Activated naive CD8-positive, alpha-beta T cell (primary cell): ENCODE results near the gene MED23.
"Not testable (repeated sequence)": the region's sequence is repeated elsewhere in the genome, so short reads cannot be mapped to it uniquely, and the experiment has no call there.

ENCODE experiments used
- H3K27ac Mint-ChIP-seq: one replicate; pipeline ENCODE4 v1.8.0; 2021; ENCODE audit warnings: mixed read lengths
- H3K27me3 Mint-ChIP-seq: one replicate; pipeline ENCODE4 v1.8.0; 2021; ENCODE audit warnings: mixed read lengths
- H3K36me3 Mint-ChIP-seq: one replicate; pipeline ENCODE4 v1.8.0; 2021; ENCODE audit warnings: mixed read lengths
- H3K4me1 Mint-ChIP-seq: one replicate; pipeline ENCODE4 v1.8.0; 2021; ENCODE audit warnings: low read depth, mixed read lengths
- H3K4me3 Mint-ChIP-seq: one replicate; pipeline ENCODE4 v1.8.0; 2021; ENCODE audit warnings: mild to moderate bottlenecking, mixed read lengths
- H3K9me3 Mint-ChIP-seq: one replicate; pipeline ENCODE4 v1.8.0; 2021; ENCODE audit warnings: low read depth, mixed read lengths

MED23 gene

GRCh38 chr6:131568726-131569125, 59.3 kb downstream of the MED23 start:
- H3K27ac Mint-ChIP-seq: no peak overlapping the region
- no peaks in the 10 kb centered on the region for H3K9me3 Mint-ChIP-seq
- H3K27me3 Mint-ChIP-seq: no peaks in the 10 kb centered on the region
- peaks cover 21% of the 10 kb centered on the region for H3K36me3 Mint-ChIP-seq
- no peak overlapping the region for H3K4me3 Mint-ChIP-seq
- H3K4me1 Mint-ChIP-seq: no peaks in the 10 kb centered on the region

GRCh38 chr6:131565056-131565455, 63.0 kb downstream of the MED23 start:
- H3K4me3 Mint-ChIP-seq: no peak overlapping the region
- H3K36me3 Mint-ChIP-seq: peaks cover 8% of the 10 kb centered on the region
- no peaks in the 10 kb centered on the region for H3K4me1 Mint-ChIP-seq
- H3K27ac Mint-ChIP-seq: no peak overlapping the region
- no peaks in the 10 kb centered on the region for H3K27me3 Mint-ChIP-seq
- H3K9me3 Mint-ChIP-seq: peaks cover 5% of the 10 kb centered on the region

- no peak overlapping the region for H3K27ac Mint-ChIP-seq
- H3K36me3 Mint-ChIP-seq: peaks cover 8% of the 10 kb centered on the region
- H3K9me3 Mint-ChIP-seq: peaks cover 5% of the 10 kb centered on the region
- H3K4me1 Mint-ChIP-seq: no peaks in the 10 kb centered on the region
- no peak overlapping the region for H3K4me3 Mint-ChIP-seq
- no peaks in the 10 kb centered on the region for H3K27me3 Mint-ChIP-seq
These were observed 65.9 kb downstream of the MED23 start for GRCh38 chr6:131561925-131562707.

DNA sequence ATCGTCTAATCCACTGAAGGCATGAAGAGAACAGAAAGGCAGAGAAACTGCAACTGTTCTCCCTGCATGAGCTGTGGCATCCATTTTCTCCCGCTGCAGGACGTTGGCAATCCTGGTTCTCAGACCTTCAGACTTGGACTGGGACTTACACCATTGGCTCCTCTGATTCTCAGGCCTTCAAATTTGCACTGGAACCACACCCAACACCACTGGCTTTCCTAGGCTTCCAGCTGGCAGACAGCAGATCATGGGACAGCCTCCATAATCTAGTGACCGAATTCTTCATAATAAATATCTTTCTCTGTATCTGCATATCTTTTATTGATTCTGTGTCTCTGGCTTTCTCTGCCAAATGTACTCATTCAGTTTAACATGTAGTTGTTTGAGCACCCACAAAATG, 69.1 kb downstream of the MED23 start:
- H3K36me3 Mint-ChIP-seq: peaks cover 6% of the 10 kb centered on the region
- H3K4me1 Mint-ChIP-seq: no peaks in the 10 kb centered on the region
- no peak overlapping the region for H3K4me3 Mint-ChIP-seq
- no peaks in the 10 kb centered on the region for H3K27me3 Mint-ChIP-seq
- H3K9me3 Mint-ChIP-seq: peaks cover 5% of the 10 kb centered on the region
- no peak overlapping the region for H3K27ac Mint-ChIP-seq

DNA sequence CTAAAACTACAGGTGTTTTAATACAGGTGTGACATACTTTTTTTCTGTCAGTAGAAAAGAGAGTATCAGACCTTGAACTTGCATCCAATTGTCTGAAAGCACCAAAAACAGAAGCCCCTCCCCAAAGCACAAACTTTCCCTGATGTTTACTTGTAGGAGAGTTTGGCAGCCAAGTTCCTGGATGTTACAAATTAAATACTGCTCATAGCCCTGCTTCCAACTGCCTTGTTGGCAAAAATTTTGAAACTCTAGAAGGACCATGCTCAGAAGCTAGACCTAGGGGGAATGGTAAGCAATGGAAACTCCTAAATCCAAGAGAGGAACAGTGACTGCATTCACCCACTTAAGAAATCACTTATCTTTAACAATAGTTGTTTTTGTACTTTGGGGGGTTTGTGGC, 72.0 kb downstream of the MED23 start:
- Mint-ChIP-seq H3K9me3 (peaks cover 5% of the 10 kb centered on the region), H3K4me1 (no peaks in the 10 kb centered on the region), H3K4me3 (no peak overlapping the region), H3K36me3 (peaks cover 4% of the 10 kb centered on the region), H3K27me3 (no peaks in the 10 kb centered on the region), H3K27ac (no peak overlapping the region)

DNA sequence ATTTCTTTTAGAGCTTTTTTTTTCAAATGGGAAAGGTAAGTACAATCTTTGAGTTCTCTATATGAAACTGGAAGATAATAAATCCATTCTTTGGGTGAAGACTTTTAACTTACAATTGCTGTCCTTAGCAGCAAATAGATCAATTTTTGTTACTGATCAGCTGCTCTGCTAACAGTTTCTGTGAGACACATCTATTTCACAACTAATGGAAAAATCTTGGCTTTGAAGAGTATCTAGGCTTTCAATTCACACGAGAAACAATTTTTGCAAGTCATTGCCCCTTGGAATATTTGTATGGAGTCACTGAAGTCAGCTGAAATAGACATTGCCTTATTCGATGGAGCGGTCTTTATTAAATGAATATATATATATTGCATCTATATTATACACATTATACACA, 75.5 kb downstream of the MED23 start:
- no peaks in the 10 kb centered on the region for H3K4me1 Mint-ChIP-seq
- no peak overlapping the region for H3K27ac Mint-ChIP-seq
- H3K27me3 Mint-ChIP-seq: no peaks in the 10 kb centered on the region
- no peaks in the 10 kb centered on the region for H3K36me3 Mint-ChIP-seq
- no peaks in the 10 kb centered on the region for H3K9me3 Mint-ChIP-seq
- no peak overlapping the region for H3K4me3 Mint-ChIP-seq

DNA sequence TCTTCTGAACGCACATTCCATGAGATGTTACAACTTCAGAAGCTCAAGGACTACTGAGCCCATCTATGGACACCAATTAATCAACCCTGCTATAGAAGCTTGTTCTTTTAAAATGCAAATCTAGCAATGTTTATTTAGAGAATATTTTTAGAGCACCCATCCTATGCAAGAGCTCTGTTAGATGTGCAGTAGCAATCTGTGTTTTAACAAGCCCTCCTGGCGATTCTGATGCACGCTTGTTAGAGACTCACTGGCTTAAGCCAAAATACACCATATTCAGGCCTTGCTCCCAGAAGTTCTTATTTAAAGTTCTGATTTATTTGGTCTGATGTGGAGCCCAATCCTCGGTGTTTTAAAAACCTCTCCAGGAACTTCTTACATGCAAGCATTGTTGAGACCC, 76.1 kb downstream of the MED23 start:
- no peak overlapping the region for H3K4me3 Mint-ChIP-seq
- no peaks in the 10 kb centered on the region for H3K4me1 Mint-ChIP-seq
- H3K9me3 Mint-ChIP-seq: no peaks in the 10 kb centered on the region
- no peak overlapping the region for H3K27ac Mint-ChIP-seq
- no peaks in the 10 kb centered on the region for H3K36me3 Mint-ChIP-seq
- H3K27me3 Mint-ChIP-seq: no peaks in the 10 kb centered on the region

DNA sequence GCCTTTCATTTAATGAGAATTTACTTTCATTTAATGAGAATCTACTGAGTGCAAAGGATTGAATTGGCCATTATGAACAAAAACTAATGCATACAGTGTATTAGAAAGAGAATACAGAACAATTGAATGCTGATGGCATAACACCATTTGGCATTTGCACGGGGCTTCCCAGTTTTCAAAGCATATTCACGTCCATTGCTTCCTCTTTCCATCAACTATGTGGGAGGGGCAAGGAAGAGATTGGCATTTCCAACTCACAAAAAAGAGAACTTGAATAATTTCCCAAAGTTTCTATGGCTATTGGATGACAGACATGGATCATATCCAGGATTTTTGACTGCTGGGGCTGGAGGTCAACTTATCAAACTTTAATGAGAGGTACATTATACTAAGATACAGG, 78.2 kb downstream of the MED23 start:
- H3K4me1 Mint-ChIP-seq: no peaks in the 10 kb centered on the region

DNA sequence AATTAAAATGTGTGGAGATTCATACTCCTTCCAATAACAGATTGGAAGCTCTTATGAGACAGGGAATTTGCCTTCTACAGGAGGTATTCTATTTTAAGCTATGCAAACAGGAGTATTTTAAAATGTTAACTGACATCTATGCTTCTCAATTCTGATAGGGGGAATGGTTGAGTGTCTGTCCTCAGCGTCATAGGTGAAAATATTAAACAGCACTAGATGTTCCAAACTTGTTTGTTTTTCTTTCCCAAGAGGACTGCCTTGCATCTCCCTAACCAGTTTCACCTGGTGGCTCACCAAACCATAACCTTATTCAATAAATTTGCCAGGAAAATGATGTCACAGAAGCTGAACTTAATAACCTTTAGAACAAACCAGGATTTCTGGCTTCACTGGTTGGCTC, 79.6 kb downstream of the MED23 start:
- Mint-ChIP-seq H3K27ac (no peak overlapping the region), H3K27me3 (no peaks in the 10 kb centered on the region), H3K36me3 (no peaks in the 10 kb centered on the region), H3K9me3 (no peaks in the 10 kb centered on the region), H3K4me3 (no peak overlapping the region), H3K4me1 (no peaks in the 10 kb centered on the region)

More for the DNA sequence above, 78.2 kb downstream of the MED23 start:
- Mint-ChIP-seq H3K36me3 (no peaks in the 10 kb centered on the region), H3K27ac (no peak overlapping the region), H3K4me3 (no peak overlapping the region), H3K27me3 (no peaks in the 10 kb centered on the region), H3K9me3 (no peaks in the 10 kb centered on the region)

GRCh38 chr6:131547488-131547887, 80.6 kb downstream of the MED23 start:
- H3K36me3 Mint-ChIP-seq: no peaks in the 10 kb centered on the region
- no peaks in the 10 kb centered on the region for H3K9me3 Mint-ChIP-seq
- no peaks in the 10 kb centered on the region for H3K4me1 Mint-ChIP-seq
- no peaks in the 10 kb centered on the region for H3K27me3 Mint-ChIP-seq
- H3K4me3 Mint-ChIP-seq: no peak overlapping the region
- no peak overlapping the region for H3K27ac Mint-ChIP-seq

DNA sequence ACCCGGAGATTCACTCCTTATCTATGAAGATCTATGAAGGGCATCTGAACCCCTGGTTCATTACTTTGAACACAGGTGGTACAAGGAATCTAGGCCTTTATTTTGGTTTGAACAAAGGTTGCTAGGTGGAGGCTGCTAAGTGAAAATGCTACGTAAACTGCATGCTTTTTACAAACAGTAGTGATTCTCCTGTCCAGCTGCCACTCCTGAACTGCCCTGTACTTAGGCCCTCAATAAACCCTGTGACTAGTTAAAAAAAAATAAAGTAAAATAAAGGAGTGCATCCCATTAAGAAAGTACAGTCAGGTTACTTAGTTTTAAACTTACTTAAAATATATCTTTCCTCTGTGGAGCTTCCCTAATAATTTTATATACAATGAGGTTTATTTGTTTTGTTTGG, 82.7 kb downstream of the MED23 start:
- no peaks in the 10 kb centered on the region for H3K36me3 Mint-ChIP-seq
- no peaks in the 10 kb centered on the region for H3K4me1 Mint-ChIP-seq
- no peak overlapping the region for H3K27ac Mint-ChIP-seq
- H3K9me3 Mint-ChIP-seq: no peaks in the 10 kb centered on the region
- H3K27me3 Mint-ChIP-seq: no peaks in the 10 kb centered on the region
- H3K4me3 Mint-ChIP-seq: no peak overlapping the region

DNA sequence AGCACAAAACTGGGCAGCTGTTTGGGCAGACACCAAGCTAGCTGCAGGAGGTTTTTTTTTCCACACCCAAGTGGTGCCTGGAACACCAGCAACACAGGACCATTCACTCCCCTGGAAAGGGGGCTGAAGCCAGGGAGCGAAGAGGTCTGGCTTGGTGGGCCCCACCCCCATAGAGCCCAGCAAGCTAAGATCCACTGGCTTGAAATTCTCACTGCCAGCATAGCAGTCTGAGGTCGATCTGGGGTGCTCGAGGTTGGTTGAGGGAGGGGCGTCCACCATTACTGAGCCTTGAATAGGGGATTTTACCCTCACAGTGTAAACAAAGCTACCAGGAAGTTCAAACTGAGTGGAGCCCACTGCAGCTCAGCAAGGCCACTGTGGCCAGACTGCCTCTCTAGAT, 89.4 kb downstream of the MED23 start:
- not testable (repeated sequence) for H3K4me3 Mint-ChIP-seq, H3K27me3 Mint-ChIP-seq, H3K27ac Mint-ChIP-seq, H3K9me3 Mint-ChIP-seq, H3K36me3 Mint-ChIP-seq, H3K4me1 Mint-ChIP-seq

DNA sequence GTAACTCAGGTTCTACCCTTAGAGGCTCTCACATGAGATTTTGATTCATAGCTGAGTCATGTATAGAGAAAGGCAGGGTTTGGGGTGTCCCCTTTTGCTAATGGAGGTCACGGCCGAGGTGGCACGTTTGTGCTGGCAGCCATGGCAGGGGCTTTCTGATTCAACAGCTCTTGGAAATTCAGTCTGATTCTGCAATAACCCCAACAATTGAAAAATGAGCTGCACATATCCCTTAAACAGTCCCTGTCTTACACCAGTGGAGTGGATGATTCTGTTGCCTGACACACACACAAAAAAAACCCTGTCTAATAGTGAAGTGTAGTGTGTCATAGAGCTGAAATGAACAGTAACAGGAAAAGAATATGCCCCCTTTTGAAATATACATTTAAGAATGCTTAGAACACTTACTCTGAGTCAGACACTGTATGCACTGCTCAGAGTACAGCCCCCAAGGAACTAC, 95.4 kb downstream of the MED23 start:
- Mint-ChIP-seq H3K4me1 (peaks cover 60% of the 10 kb centered on the region), H3K36me3 (no peaks in the 10 kb centered on the region), H3K4me3 (no peak overlapping the region), H3K27me3 (no peaks in the 10 kb centered on the region), H3K9me3 (no peaks in the 10 kb centered on the region), H3K27ac (peak overlapping the region; percentile 76)

DNA sequence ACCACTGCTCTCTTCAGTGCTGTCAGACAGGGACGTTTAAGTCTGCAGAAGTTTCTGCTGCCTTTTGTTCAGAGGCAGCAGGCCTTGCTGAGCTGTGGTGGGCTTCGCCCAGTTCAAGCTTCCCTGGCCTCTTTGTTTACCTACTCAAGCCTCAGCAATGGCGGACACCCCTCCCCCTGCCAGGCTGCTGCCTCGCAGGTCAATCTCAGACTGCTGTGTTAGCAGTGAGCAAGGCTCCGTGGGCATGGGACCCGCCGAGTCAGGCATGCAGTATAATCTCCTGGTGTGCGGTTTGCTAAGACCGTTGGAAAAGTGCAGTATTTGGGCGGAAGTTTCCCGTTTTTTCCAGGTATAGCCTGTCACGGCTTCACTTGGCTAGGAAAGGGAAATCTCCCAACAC, 96.4 kb downstream of the MED23 start:
- H3K4me1 Mint-ChIP-seq: peaks cover 62% of the 10 kb centered on the region
- not testable (repeated sequence) for H3K4me3 Mint-ChIP-seq, H3K9me3 Mint-ChIP-seq, H3K27ac Mint-ChIP-seq, H3K36me3 Mint-ChIP-seq, H3K27me3 Mint-ChIP-seq

GRCh38 chr6:131530936-131531335, 97.1 kb downstream of the MED23 start:
- not testable (repeated sequence) for H3K27me3 Mint-ChIP-seq, H3K9me3 Mint-ChIP-seq, H3K36me3 Mint-ChIP-seq
- Mint-ChIP-seq H3K4me3 (peak overlapping the region; percentile 44), H3K4me1 (peaks cover 63% of the 10 kb centered on the region), H3K27ac (peak overlapping the region; percentile 80)

DNA sequence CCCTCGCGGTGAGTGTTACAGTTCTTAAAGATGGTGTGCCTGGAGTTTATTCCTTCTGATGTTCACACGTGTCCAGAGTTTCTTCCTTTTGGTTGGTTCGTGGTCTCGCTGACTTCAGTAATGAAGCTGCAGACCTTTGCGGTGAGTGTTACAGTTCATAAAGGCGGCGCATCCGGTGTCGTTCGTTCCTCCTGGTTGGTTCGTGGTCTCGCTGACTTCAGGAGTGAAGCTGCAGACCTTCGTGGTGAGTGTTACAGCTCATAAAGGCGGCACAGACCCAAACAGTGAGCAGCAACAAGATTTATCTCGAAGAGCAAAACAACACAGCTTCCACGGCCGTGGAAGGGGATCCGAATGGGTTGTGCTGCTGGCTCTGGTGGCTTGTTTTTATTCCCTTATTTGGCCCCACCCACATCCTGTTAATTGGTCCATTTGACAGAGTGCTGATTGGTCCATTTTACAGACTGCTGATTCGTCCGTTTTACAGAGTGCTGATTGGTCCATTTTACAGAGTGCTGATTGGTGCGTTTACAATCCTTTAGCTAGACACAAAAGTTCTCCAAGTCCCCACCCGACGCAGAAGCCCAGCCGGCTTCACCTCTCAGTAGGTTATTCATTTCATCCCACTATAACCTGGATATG, 103.2 kb downstream of the MED23 start:
- Mint-ChIP-seq H3K9me3 (no peaks in the 10 kb centered on the region), H3K4me1 (peaks cover 34% of the 10 kb centered on the region), H3K27ac (no peak overlapping the region), H3K4me3 (peak overlapping the region; percentile 2), H3K36me3 (no peaks in the 10 kb centered on the region), H3K27me3 (no peaks in the 10 kb centered on the region)
